HAP-1 (cell line): ENCODE results near the gene PPME1.

Experiments
- DNase-seq, 2 experiments: peaks; one replicate each; pipeline ENCODE4 v3.0.0-alpha.2; 2016 to 2020; ENCODE audit warnings: low spot score in 2 of 2
- H3K27me3 ChIP-seq: fragments of 250-450 bp; sonication (Bioruptor Pico); 2 replicates; pipeline ENCODE4 v1.5.1; 2020; ENCODE audit warnings: low read depth, mild to moderate bottlenecking, moderate library complexity
- H3K36me3 ChIP-seq: fragments of 250-450 bp; sonication (Bioruptor Pico); replicated peaks from 2 replicates; pipeline ENCODE4 v1.5.1; 2020; ENCODE audit warnings: mild to moderate bottlenecking
- H3K4me1 ChIP-seq: fragments of 250-450 bp; sonication (Bioruptor Pico); 2 replicates; pipeline ENCODE4 v1.5.1; 2020; ENCODE audit warnings: mild to moderate bottlenecking
- H3K4me3 ChIP-seq: fragments of 250-450 bp; sonication (Bioruptor Pico); 2 replicates; pipeline ENCODE4 v1.5.1; 2020; ENCODE audit warnings: mild to moderate bottlenecking, moderate library complexity
- H3K9me3 ChIP-seq: fragments of 250-450 bp; sonication (Bioruptor Pico); 2 replicates; pipeline ENCODE4 v1.5.1; 2020; ENCODE audit warnings: mild to moderate bottlenecking, moderate library complexity
- in situ Hi-C: fragments of 300-500 bp; cut with MboI; formaldehyde crosslinking; loops from 3 replicates; pipeline ENCODE4 v1.14.3; 2020; ENCODE audit warnings: low sequenced_read_pairs, inconsistent platforms, mixed read lengths

PPME1 gene

GRCh38 chr11:74141241-74141695 is 29.8 kb upstream of the PPME1 start:
- peak; percentile 75 to 82 for DNase-seq
- in situ Hi-C loops, result no loop called here
- Histone ChIP-seq H3K4me3 (no peak overlapping the region), H3K36me3 (peaks cover 7% of the 10 kb centered on the region; the same call in 1 of the 2 replicates), H3K9me3 (no peaks in the 10 kb centered on the region), H3K4me1 (peaks cover 30% of the 10 kb centered on the region), H3K27me3 (no peaks in the 10 kb centered on the region)

- H3K36me3 ChIP-seq, result peaks cover 5% of the 10 kb centered on the region; the same call in 1 of the 2 replicates
- in situ Hi-C loops, result no loop called here
- no peaks in the 10 kb centered on the region for H3K9me3 ChIP-seq
- DNase-seq, result no peak
- H3K27me3 ChIP-seq, result no peaks in the 10 kb centered on the region
- peaks cover 32% of the 10 kb centered on the region for H3K4me1 ChIP-seq
- H3K4me3 ChIP-seq, result no peak overlapping the region
Observed at GRCh38 chr11:74141908-74142307, 29.2 kb upstream of the PPME1 start.

- peaks cover 32% of the 10 kb centered on the region for H3K4me1 ChIP-seq
- H3K36me3 ChIP-seq, result peaks cover 5% of the 10 kb centered on the region; the same call in 1 of the 2 replicates
- no peak overlapping the region for H3K4me3 ChIP-seq
- in situ Hi-C loops, result no loop called here
- DNase-seq, result no peak
- no peaks in the 10 kb centered on the region for H3K27me3 ChIP-seq
- no peaks in the 10 kb centered on the region for H3K9me3 ChIP-seq
Observed at GRCh38 chr11:74142624-74143023, 28.5 kb upstream of the PPME1 start.

GRCh38 chr11:74144592-74144991 is 26.5 kb upstream of the PPME1 start:
- H3K4me1 ChIP-seq, result peaks cover 16% of the 10 kb centered on the region

GRCh38 chr11:74147199-74147929 is 23.7 kb upstream of the PPME1 start:
- Histone ChIP-seq H3K4me3 (no peak overlapping the region), H3K27me3 (no peaks in the 10 kb centered on the region), H3K4me1 (peaks cover 2% of the 10 kb centered on the region; the same call in 1 of the 2 replicates), H3K9me3 (no peaks in the 10 kb centered on the region), H3K36me3 (no peaks in the 10 kb centered on the region)
- in situ Hi-C loops, result no loop called here
- no peak for DNase-seq

More at GRCh38 chr11:74144592-74144991, 26.5 kb upstream of the PPME1 start:
- Histone ChIP-seq H3K36me3 (no peaks in the 10 kb centered on the region), H3K9me3 (no peaks in the 10 kb centered on the region), H3K4me3 (no peak overlapping the region), H3K27me3 (no peaks in the 10 kb centered on the region)
- in situ Hi-C loops, result no loop called here
- DNase-seq, result no peak

GRCh38 chr11:74153224-74153623 is 17.9 kb upstream of the PPME1 start:
- no peaks in the 10 kb centered on the region for H3K27me3 ChIP-seq
- H3K9me3 ChIP-seq, result no peaks in the 10 kb centered on the region
- H3K4me3 ChIP-seq, result no peak overlapping the region
- no peaks in the 10 kb centered on the region for H3K36me3 ChIP-seq
- no peaks in the 10 kb centered on the region for H3K4me1 ChIP-seq
- DNase-seq, result no peak
- in situ Hi-C loops, result no loop called here

GRCh38 chr11:74154620-74155281 is 16.3 kb upstream of the PPME1 start:
- in situ Hi-C loops, result no loop called here
- no peaks in the 10 kb centered on the region for H3K27me3 ChIP-seq
- no peaks in the 10 kb centered on the region for H3K4me1 ChIP-seq
- H3K36me3 ChIP-seq, result no peaks in the 10 kb centered on the region
- H3K4me3 ChIP-seq, result no peak overlapping the region
- H3K9me3 ChIP-seq, result no peaks in the 10 kb centered on the region
- DNase-seq, result no peak

- no peak overlapping the region for H3K4me3 ChIP-seq
- in situ Hi-C loops, result no loop called here
- H3K27me3 ChIP-seq, result no peaks in the 10 kb centered on the region
- no peaks in the 10 kb centered on the region for H3K36me3 ChIP-seq
- no peaks in the 10 kb centered on the region for H3K9me3 ChIP-seq
- DNase-seq, result no peak
- peaks cover 5% of the 10 kb centered on the region for H3K4me1 ChIP-seq
Observed at GRCh38 chr11:74157169-74157568, 13.9 kb upstream of the PPME1 start.

- Histone ChIP-seq H3K4me1 (peaks cover 5% of the 10 kb centered on the region), H3K27me3 (no peaks in the 10 kb centered on the region), H3K4me3 (no peak overlapping the region), H3K36me3 (peaks cover 7% of the 10 kb centered on the region), H3K9me3 (no peaks in the 10 kb centered on the region)
- no peak for DNase-seq
- in situ Hi-C loops, result no loop called here
Observed at GRCh38 chr11:74159642-74160041, 11.4 kb upstream of the PPME1 start.

- no peak for DNase-seq
- Histone ChIP-seq H3K9me3 (no peaks in the 10 kb centered on the region), H3K27me3 (no peaks in the 10 kb centered on the region), H3K4me1 (peaks cover 5% of the 10 kb centered on the region), H3K4me3 (no peak overlapping the region), H3K36me3 (peaks cover 19% of the 10 kb centered on the region)
- in situ Hi-C loops, result no loop called here
Observed at GRCh38 chr11:74162681-74163467, 8.2 kb upstream of the PPME1 start.

GRCh38 chr11:74168838-74169237 is 2.3 kb upstream of the PPME1 start:
- H3K36me3 ChIP-seq, result peaks cover 17% of the 10 kb centered on the region
- no peaks in the 10 kb centered on the region for H3K9me3 ChIP-seq
- DNase-seq, result no peak
- peaks cover 9% of the 10 kb centered on the region for H3K4me1 ChIP-seq
- in situ Hi-C loops, result no loop called here
- no peaks in the 10 kb centered on the region for H3K27me3 ChIP-seq
- no peak overlapping the region for H3K4me3 ChIP-seq

GRCh38 chr11:74169738-74170458 is 1.2 kb upstream of the PPME1 start:
- no peak for DNase-seq
- Histone ChIP-seq H3K4me1 (peaks cover 9% of the 10 kb centered on the region), H3K36me3 (peaks cover 12% of the 10 kb centered on the region), H3K9me3 (no peaks in the 10 kb centered on the region), H3K27me3 (no peaks in the 10 kb centered on the region), H3K4me3 (peak overlapping the region; percentile 68)
- in situ Hi-C loops, result no loop called here

- in situ Hi-C loops, result no loop called here
- peak overlapping the region; percentile 68 for H3K4me3 ChIP-seq
- H3K36me3 ChIP-seq, result peaks cover 9% of the 10 kb centered on the region
- H3K4me1 ChIP-seq, result peaks cover 9% of the 10 kb centered on the region
- no peak for DNase-seq
- H3K27me3 ChIP-seq, result no peaks in the 10 kb centered on the region
- no peaks in the 10 kb centered on the region for H3K9me3 ChIP-seq
Observed at GRCh38 chr11:74171630-74171968, 510 bp downstream of the PPME1 start.
